ENCODE measurements around the gene TCTA.

DNA sequence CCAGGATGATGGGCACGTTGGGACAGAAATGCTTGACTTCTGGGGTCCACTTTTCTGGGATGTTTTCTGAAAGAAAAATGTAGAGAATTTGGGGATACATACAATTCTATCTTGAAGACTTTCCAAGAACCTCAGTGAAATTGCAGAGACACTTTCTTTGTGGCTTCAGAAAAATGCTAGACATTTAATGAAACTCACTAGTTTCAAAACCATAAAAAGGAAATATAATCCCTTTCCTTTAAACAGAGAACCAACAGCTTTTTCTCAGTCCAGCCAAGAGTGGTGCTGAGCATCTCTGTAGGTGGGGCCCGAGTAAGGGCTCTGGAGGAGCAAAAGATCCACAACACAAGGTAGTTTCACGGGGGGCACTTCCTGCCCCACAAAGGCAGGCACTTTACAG lies 49.7 kb upstream of the TCTA start:
- TF ChIP-seq EZH2phosphoT487 (IDR thresholded peaks at IDR 0.05; ENCODE audit: borderline replicate concordance, low read length) = no peak
- TF ChIP-seq, protein P1, sequence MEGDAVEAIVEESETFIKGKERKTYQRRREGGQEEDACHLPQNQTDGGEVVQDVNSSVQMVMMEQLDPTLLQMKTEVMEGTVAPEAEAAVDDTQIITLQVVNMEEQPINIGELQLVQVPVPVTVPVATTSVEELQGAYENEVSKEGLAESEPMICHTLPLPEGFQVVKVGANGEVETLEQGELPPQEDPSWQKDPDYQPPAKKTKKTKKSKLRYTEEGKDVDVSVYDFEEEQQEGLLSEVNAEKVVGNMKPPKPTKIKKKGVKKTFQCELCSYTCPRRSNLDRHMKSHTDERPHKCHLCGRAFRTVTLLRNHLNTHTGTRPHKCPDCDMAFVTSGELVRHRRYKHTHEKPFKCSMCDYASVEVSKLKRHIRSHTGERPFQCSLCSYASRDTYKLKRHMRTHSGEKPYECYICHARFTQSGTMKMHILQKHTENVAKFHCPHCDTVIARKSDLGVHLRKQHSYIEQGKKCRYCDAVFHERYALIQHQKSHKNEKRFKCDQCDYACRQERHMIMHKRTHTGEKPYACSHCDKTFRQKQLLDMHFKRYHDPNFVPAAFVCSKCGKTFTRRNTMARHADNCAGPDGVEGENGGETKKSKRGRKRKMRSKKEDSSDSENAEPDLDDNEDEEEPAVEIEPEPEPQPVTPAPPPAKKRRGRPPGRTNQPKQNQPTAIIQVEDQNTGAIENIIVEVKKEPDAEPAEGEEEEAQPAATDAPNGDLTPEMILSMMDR (IDR thresholded peaks at IDR 0.05; ENCODE audit: low read depth, low read length, poor library complexity, severe bottlenecking) = no peak
